SHP77 treated with DMSO at 0.1 percent for 48 hours (cell line): ENCODE results near the gene FARP1.

Source experiments
- DNase-seq: peaks from one replicate; lab custom pipeline; 2025; lab: John Stamatoyannopoulos, UW

The FARP1 gene, protein sequence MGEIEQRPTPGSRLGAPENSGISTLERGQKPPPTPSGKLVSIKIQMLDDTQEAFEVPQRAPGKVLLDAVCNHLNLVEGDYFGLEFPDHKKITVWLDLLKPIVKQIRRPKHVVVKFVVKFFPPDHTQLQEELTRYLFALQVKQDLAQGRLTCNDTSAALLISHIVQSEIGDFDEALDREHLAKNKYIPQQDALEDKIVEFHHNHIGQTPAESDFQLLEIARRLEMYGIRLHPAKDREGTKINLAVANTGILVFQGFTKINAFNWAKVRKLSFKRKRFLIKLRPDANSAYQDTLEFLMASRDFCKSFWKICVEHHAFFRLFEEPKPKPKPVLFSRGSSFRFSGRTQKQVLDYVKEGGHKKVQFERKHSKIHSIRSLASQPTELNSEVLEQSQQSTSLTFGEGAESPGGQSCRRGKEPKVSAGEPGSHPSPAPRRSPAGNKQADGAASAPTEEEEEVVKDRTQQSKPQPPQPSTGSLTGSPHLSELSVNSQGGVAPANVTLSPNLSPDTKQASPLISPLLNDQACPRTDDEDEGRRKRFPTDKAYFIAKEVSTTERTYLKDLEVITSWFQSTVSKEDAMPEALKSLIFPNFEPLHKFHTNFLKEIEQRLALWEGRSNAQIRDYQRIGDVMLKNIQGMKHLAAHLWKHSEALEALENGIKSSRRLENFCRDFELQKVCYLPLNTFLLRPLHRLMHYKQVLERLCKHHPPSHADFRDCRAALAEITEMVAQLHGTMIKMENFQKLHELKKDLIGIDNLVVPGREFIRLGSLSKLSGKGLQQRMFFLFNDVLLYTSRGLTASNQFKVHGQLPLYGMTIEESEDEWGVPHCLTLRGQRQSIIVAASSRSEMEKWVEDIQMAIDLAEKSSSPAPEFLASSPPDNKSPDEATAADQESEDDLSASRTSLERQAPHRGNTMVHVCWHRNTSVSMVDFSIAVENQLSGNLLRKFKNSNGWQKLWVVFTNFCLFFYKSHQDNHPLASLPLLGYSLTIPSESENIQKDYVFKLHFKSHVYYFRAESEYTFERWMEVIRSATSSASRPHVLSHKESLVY

DNA sequence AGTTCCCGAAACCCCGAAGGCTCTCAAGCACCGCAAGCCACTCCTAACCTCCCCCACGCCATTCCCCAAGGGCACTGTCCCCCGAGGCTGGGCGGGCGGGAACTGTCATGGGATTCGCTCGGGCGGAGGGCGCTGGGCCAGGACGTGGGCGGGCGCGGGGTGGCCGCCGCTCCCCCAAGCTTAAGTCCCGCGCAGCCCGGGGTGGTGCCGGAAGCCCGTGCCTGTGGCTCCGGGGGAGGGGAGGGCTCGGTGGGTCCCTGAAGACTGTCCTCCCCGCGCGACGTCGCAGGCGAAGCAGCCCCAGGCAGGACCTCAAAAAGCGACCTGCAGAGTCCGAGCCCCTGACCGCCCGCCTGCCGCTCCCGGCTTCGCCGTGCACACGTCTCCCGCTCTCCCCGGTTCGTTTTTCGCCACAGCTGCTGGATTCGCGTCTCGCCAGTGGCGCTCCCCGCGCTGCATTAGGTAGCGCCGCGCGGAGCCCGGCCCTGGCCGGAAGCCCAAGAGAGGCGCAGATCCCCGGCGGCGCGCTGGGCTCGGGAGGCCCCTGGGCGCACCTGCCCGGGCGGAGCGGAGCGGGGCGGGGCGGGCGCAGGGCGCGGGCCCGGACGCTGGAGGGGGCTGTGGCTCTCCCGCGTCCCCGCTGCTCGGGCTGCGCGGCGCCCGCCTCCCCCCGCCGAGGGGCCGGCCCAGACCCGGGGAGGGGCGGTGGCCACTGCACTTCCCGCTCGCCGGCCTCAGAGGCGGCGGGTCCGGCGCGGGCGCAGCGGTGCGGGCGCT, at the start of gene FARP1:
Gene FARP1 (plus strand): TSS at position 715 of the 777 bp plus-strand sequence. CDS start 70,149 bp downstream, outside the sequence.
- DNase-seq, result peak; percentile 87

DNA sequence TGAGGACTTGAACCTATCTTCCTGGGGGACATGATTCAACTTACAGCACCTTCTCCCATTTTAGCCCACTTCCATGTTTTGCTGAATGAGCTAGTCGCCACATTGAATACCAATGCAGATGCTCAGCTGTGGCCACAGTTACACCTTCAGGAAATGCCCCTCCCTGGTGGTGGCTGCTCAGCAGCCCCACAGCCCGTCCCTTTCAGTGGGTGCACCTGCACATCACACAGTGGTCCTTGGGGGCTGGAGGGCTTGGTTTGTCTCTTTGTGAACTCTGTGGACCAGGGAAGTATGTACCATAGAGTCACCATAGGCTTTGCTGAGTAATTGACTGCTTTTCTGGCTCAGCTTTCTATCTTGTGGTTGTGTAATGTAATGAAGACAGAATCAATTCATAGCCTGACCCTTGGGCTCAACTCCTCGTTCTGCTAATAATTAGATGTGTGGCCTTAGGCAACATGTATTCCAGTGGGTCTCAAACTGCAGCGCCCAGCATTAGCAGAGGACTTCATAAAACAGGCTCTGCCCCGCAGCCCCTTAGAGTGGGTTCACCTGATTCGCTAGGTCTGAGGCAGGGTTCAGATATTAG, 48.1 kb upstream of the FARP1 start:
- DNase-seq, result no peak

DNA sequence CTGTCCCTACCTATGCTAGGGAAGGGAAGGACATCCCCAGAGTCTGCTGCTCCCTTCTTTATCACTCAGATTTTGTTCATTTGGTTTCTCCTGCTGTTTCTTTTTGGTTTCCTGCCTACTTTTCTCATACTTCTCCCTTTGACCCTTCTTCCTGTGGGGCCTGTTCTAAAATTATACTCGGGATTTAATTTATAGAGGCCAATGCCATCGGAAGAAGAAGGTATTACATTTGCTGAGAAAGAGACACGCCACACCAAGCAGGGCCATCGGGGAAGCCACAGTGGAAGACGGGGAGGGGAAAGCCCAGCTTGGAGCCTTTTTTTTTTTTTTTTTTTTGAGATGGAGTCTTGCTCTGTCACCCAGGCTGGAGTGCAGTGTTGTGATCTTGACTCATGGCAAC, 46.8 kb upstream of the FARP1 start:
- DNase-seq, result no peak

DNA sequence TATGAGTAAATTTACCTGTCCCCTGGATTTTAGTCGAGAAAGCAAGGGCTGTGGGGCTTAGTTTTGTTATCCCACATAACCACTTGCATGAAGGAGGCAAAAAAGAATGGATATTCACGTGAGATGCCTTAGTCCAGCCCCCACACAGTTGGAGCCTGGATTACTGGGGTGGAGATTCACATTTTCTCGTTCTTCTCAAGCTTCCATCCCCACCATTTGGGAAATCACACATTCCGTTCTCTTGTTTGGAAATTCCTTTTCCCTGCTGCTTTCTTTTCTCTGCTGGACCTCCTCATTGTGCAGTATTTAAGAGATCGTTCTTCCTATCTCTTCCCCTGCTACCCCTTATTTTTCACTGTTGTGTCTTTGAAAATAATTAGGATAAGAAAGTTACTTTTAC, 45.1 kb upstream of the FARP1 start:
- no peak for DNase-seq

DNA sequence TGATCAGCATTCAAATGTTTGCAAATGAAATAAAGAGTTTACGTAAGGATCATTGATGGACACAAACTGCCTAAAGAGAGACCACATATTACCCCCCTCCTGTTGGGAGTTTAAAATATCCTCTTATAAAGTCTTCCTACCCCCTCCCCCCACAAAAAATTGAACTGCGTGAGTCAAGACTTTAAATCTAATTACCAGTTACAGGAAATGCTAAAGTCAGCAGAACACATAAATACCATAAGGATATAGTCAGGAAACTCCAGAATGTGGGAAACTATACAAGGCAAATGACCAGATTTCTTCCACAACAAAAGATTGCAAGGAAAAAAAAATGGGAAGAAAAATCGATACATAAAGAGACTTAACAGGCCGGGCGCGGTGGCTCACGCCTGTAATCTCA, 44.4 kb upstream of the FARP1 start:
- no peak for DNase-seq

DNA sequence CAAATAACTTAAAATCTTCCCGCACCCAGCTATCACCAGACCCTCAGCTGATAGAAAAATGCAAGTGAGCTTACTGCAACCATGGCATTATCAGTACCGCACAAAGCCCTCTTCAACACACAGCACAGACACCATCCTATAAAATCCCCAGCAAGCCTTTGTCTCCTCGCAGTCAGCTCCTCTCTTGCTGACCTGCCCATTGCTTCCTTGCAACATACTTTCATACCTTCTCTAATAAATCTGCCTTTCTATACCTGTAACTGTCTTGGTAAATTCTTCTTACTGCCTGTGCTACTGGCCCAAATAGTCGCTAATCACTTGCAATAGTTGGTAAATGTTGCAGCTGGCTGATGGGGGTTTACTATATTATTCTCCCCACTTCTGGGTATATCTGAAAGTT, 43.3 kb upstream of the FARP1 start:
- DNase-seq, result no peak

DNA sequence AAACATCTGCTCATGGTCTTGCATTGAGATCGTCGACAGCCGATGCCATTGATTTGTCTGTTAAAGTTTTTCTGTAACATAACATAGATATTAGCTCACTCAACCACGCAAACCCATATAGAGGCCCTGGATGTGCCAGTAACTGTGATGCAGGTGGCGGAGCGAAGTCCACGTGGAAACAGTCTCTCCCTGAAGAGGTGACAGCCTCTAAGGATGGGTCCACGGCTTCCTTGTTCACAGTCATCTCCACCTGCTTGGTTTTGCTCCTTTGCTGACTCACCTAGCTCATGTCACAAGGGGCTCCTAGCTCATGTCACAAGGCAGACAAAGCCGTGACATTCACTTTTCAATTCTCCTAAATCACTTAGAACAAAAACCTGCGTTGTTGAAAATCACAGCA, 42.4 kb upstream of the FARP1 start:
- no peak for DNase-seq

DNA sequence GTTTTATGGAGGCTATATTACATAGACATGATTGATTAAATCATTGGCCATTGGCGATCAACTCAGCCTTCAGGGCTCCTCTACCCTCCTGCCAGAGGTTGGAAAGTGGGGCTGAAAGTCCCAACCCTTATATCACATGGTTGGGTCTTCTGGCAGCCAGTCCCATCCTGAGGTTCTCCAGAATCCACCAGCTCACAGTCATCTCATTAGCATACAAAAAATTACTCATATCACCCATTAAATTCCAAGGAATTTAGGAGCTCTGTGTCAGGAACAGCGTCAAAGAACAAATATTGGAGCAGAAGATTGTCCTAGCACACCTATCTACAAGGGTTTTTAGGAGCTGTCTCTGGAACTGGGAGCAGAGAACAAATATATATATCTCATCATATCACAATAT, 39.4 kb upstream of the FARP1 start:
- DNase-seq, result no peak

DNA sequence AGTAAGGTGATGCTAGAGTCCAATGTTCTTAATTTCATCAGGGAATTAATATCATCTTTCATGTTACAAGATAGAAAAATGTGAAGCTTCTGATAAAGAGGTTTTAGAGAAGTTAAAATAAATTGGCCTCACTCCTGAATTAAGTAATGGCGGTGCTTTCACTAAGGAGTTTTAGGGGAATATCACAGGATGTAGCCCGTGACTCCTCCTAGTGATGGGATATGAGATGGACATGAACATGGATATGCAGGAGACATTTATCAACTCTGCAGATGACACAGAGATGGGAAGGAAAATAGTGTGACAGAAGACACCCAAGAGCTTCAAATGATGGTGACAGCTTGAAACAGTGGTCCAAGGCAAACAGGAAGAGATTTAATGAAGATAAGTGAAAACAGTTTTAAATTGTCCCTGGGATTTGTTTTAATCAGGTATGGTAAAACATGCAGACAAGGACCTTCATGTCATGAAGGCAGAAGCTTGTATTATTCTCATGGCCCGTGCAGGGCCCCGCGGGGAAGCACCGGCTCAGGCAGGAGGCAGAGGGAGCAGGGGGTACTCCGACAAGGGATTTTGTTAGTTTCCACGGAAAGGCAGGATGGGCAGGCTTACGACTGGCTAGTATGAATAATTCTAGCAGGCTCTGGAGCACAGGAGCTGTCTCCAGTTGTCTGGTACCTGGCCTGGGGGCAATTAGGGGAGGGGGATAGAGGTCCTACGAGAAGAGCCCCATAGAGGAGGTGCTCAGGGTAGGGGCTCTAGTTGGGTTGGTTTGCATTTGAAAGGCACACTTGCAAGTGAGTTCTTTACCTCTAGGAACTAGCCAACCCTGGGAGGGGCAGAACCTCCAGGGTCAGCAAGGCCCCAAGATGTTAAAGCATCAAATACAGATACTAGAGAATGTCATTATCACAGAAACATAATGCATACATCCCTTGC, 38.7 kb upstream of the FARP1 start:
- peak; percentile 13 for DNase-seq

DNA sequence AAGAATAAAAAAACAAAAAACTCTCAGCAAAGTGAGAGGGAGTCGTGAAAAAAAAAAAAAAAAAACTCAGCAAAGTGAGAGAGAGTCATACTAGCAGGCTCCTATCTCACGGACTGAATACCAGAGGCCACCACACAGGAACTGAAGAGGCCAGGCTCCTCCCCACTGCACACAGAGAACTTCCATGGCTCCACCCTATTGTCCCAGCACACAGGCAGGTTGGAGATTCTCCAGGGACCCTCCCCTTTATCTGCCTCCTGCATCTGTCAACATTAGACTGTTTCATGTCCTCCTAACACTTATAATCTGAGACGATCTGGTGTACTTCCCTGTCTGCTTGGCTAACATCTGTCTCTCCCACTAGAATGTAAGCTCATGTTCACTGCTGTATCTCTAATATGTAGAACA, 37.0 kb upstream of the FARP1 start:
- peak; percentile 35 for DNase-seq

DNA sequence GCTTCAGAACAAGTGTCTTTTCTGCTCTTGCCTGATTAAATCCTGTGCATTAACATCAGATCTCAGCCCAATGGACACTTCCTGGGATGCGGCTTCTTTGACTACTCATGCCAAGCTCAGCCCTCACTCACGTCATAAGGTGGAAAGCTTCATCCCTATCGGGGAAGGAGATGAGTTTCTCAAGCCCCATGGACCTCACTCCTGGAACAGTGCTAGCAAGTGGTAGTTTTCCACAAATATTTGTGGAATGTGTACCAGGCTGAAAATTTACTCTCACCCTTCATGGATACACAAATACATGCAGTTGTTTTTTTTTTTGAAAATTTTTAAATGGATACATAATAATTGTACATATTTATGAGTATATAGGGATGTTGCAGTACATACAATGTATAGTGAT, 34.6 kb upstream of the FARP1 start:
- no peak for DNase-seq

DNA sequence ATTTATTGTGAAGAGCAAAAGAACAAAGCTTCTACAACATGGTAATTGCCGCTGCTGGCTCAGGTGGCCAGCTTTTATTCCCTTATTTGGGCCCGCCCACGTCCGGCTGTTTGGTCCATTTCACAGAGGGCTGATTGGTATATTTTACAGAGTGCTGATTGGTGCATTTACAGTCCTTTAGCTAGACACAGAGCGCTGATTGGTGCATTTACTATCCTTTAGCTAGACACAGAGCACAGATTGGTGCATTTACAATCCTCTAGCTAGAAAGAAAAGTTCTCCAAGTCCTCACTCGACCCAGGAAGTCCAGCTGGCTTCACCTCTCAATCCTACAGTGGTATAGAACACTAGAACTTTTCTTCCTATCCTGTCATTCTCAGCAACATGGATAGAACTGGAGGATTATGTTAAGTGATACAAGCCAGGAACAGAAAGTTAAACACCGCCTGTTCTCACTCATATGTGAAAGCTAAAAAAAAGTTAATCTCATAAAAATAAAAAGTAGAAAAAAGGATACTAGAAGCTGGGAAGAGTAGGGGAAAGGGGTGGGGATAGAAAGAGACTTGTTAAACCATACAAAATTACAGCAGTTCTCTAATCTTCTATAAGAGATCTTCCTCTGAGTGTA, 33.6 kb upstream of the FARP1 start:
- DNase-seq, result no peak

DNA sequence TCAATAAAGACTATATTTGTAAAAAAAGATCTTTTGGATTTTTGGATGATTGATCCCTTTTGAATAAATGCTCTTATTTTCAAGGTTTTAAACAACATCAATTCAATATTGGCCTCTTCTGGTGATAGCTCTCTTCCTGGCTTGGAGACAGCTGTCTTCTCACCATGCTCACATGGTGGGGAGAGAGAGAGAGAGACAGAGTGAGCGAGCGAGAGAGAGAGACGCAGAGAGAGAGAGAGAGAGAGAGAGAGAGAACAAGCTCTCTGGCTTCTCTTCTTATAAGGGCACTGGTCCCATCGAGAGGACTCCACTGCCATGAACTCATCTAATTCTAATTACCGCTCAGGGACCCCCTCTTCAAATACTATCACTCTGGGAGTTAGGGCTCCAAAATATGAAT, 32.1 kb upstream of the FARP1 start:
- DNase-seq, result no peak

DNA sequence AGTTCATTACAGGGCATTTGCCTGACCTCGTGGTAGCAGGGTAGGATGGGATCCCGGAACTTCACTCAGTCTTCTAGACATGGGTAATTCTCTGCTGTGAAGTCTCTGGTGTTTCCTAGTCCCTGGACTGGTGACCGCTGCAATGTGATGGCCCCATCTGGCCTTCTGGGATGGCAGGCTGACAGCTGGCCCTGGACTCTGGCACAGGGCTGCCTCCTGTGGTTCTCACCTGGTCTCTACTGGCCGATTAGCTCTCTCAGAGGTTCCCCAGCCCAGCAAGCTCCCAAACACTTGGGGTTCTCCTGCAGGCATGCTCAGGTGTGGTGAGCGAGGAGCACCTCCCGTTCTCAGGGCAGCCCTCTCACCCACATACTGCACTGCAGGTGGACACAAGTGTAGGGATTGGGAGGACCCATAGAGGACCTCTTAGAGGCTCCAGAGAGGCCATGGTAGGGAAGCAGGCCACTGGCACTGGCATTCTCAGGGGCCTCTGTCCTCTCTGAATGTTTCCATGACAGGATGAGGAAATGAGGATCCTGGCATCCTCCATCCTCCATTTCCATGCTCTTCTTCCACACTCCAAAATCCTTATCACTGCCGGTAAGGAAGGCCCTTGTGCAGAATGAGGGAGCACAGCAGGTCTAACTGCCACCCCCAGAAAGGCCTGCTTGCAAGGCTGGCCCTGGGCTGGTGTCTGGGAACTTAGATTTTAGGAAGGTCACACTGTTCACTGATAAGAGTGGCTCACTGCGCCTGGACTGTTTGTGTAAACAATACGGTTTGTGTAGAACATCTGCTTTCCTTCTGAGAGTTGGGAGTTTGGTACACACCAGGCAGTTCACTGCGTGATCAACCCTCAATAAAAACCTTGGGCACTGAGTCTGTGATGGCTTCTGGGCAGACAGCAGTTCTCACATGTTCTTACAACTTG, 31.5 kb upstream of the FARP1 start:
- DNase-seq, result no peak

DNA sequence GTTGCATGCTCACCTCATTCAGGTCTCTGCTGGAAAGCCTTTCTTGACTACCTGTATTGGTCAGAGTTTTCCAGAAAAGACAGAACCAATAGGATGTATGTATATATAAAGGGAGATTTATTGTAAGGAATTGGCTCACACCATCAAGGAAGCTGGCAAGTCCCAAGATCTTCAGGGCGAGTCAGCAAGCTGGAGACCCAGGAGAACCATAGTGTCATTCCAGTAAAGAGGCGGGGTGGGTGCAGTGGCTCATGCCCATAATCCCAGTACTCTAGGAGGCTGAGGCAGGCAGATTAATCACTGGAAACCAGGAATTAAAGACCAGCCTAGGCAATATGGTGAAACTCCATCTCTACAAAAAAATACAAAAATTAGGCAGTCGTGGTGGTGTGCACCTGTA, 30.4 kb upstream of the FARP1 start:
- no peak for DNase-seq

DNA sequence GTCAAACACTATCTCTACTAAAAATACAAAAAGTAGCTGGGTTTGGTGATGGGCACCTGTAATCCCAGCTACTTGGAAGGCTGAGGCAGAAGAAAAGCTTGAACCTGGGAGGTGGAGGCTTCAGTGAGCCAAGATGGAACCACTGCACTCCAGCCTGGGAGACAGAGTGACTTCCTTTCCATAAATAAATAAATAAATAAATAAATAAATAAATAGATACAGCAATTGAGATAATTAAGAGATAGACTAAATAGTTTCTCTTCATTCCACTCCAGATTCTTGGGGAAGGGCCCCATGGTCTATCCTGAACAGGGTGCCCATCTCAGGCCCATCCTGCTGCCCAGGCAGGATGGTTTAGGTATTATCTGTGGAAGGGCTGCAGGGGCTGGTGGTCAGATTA, 24.0 kb upstream of the FARP1 start:
- no peak for DNase-seq

DNA sequence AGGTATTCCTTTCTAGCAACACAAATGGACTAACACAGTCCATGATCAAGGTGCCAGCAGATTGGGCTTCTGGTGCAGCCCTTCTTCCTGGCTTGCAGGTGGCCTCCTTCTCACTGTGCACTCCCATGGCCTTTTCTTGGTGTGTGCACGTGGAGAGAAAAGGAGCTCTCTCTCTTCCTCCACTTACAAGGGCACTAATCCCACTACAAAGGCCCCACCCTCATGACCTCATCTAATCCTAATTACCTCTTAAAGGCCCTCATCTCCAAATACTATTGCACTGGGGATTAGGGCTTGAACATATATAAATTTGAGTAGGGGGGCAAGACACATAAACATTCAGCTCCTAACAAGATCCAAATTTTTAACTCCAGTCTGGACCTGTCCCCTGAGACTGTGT, 19.7 kb upstream of the FARP1 start:
- DNase-seq, result no peak

DNA sequence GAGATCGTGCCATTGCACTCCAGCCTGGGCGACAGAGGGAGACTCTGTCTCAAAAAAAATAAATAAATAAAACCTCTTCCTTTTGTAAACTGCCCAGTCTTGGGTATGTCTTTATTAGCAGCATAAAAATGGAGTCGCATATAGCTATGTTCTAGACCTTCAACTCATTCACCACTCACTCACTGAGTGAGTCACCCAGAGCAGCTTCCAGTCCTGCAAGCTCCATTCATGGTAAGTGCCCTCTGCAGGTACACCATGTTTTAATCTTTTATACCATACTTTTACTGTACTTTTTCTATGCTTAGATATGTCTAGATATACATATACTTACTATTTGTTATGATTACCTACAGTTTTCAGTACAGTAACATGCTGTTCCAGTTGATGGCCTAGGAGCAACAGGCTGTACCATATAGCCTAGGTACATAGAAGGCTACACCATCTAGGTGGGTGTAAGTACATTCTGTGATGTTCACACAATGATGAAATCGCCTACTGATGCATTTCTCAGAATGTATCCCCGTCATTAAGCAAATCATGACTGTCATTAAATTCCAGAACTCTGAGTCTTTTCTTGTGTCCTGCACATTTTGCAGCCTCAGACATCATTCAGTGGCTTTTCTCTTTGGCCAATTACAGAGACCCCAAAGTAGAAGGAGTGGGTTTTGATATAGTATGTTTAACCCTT, 13.7 kb upstream of the FARP1 start:
- DNase-seq, result no peak
